Activated CD4-positive, alpha-beta T cell treated with anti-CD3 and anti-CD28 coated beads for 36 hours (primary cell): ENCODE data around the gene CLECL1. TPM values are rescaled to one million over a fixed set of nuclear protein-coding genes. Genes with fewer than 3 reads are reported as not detected.

ENCODE experiments used
- ATAC-seq: fragments of 200-7000 bp; cut with Tn5 transposase; one replicate; pipeline ENCODE4 v1.10.0; 2021; ENCODE audit warnings: mild to moderate bottlenecking, moderate library complexity
- CTCF ChIA-PET: fragments of 350-600 bp; sonication (Branson Sonifier 250); formaldehyde crosslinking; loops from one replicate; lab custom pipeline; 2021; ENCODE audit warnings: antibody characterized with exemption; lab: Charles Lee
- POLR2A ChIA-PET: fragments of 350-600 bp; sonication (Branson Sonifier 250); formaldehyde crosslinking; loops from one replicate; lab custom pipeline; 2021; ENCODE audit warnings: antibody characterized with exemption, inconsistent platforms; lab: Charles Lee
- DNase-seq: peaks from one replicate; pipeline ENCODE4 v3.0.0-alpha.2; 2020
- H3K27ac Mint-ChIP-seq: one replicate; pipeline ENCODE4 v1.8.0; 2021; ENCODE audit warnings: mixed read lengths
- H3K27me3 Mint-ChIP-seq: one replicate; pipeline ENCODE4 v1.8.0; 2021; ENCODE audit warnings: mixed read lengths
- H3K36me3 Mint-ChIP-seq: one replicate; pipeline ENCODE4 v1.8.0; 2021; ENCODE audit warnings: low read depth, mixed read lengths
- H3K4me1 Mint-ChIP-seq: one replicate; pipeline ENCODE4 v1.8.0; 2021; ENCODE audit warnings: mixed read lengths
- H3K4me3 Mint-ChIP-seq: one replicate; pipeline ENCODE4 v1.8.0; 2021; ENCODE audit warnings: mild to moderate bottlenecking, moderate library complexity, mixed read lengths
- H3K9me3 Mint-ChIP-seq: one replicate; pipeline ENCODE4 v1.8.0; 2021; ENCODE audit warnings: low read depth, mixed read lengths
- intact Hi-C, 2 experiments: fragments of 100-400 bp; cut with DNase I in 1 of 2; cut with micrococcal nuclease in 1 of 2; formaldehyde crosslinking; loops; one replicate each; pipeline versions ENCODE4 v1.14.2 to v1.15.1; 2022 to 2024; cut with DNase I, micrococcal nuclease
- total RNA-seq, 2 experiments: library from RNA; stranded (reverse); gene quantifications; one replicate each; pipeline ENCODE4 v1.2.3, GENCODE V29; 2021

The CLECL1 gene
- total RNA-seq, 2 experiments from 2014 or later = 3.1 to 3.8 TPM

- Mint-ChIP-seq H3K36me3 (peaks cover 67% of the 10 kb centered on the region), H3K9me3 (peaks cover 2% of the 10 kb centered on the region), H3K4me1 (peaks cover 47% of the 10 kb centered on the region), H3K4me3 (peak overlapping the region; percentile 99), H3K27ac (peak overlapping the region; percentile 100), H3K27me3 (no peaks in the 10 kb centered on the region)
- ChIA-PET POLR2A (interaction anchor here (0.7 to 8.2 kb wide), 9 partner anchors 10 to 112 kb away, joined by 4 to 191 read pairs (median 12); partner anchors contain the start of genes CLEC2B and CLEC2D), CTCF (interaction anchor here (0.8 to 22.1 kb wide), 5 partner anchors 10 to 39 kb away, joined by 3 to 804 read pairs (median 113); no protein-coding TSS in a partner anchor)
- no peak for ATAC-seq
- intact Hi-C loops = loop anchor here (1.0 to 5.0 kb wide), 5 partner anchors 7 to 1822 kb away; partner anchors contain the start of genes CLEC2D (in 1 of the 2) and SLC2A3 (in 1 of the 2)
- no peak for DNase-seq
Measured at GRCh38 chr12:9759694-9760093, 26.8 kb upstream of the CLECL1 start.

GRCh38 chr12:9758119-9758518 lies 25.2 kb upstream of the CLECL1 start:
- no peak for ATAC-seq

GRCh38 chr12:9757433-9758025 lies 24.6 kb upstream of the CLECL1 start:
- Mint-ChIP-seq H3K4me1 (peaks cover 52% of the 10 kb centered on the region), H3K36me3 (peaks cover 86% of the 10 kb centered on the region)
- intact Hi-C loops = loop anchor here in 1 of 2 experiments (5.0 kb wide), 1 partner anchor 1820 kb away; the partner anchor contains the start of gene SLC2A3

More at GRCh38 chr12:9758119-9758518, 25.2 kb upstream of the CLECL1 start:
- peaks cover 82% of the 10 kb centered on the region for H3K36me3 Mint-ChIP-seq
- POLR2A ChIA-PET = interaction anchor here (0.6 to 8.2 kb wide), 14 partner anchors 8 to 1101 kb away, joined by 3 to 191 read pairs (median 6); partner anchors contain the start of genes CLEC2B and CLEC2D
- no peak for DNase-seq
- CTCF ChIA-PET = interaction anchor here (0.7 to 22.1 kb wide), 9 partner anchors 8 to 111 kb away, joined by 3 to 804 read pairs (median 5); partner anchors contain the start of gene CLEC2B
- peak overlapping the region; percentile 99 for H3K4me3 Mint-ChIP-seq
- H3K4me1 Mint-ChIP-seq = peaks cover 48% of the 10 kb centered on the region
- H3K27ac Mint-ChIP-seq = peak overlapping the region; percentile 100
- no peaks in the 10 kb centered on the region for H3K27me3 Mint-ChIP-seq
- intact Hi-C loops = loop anchor here in 1 of 2 experiments (5.0 kb wide), 1 partner anchor 1821 kb away; the partner anchor contains the start of gene SLC2A3
- peaks cover 2% of the 10 kb centered on the region for H3K9me3 Mint-ChIP-seq

GRCh38 chr12:9756706-9757105 lies 23.8 kb upstream of the CLECL1 start:
- Mint-ChIP-seq H3K27me3 (no peaks in the 10 kb centered on the region), H3K9me3 (no peaks in the 10 kb centered on the region), H3K27ac (peak overlapping the region; percentile 100), H3K4me1 (peaks cover 46% of the 10 kb centered on the region), H3K36me3 (peaks cover 85% of the 10 kb centered on the region), H3K4me3 (peak overlapping the region; percentile 99)
- ChIA-PET CTCF (interaction anchor here (0.7 to 22.1 kb wide), 7 partner anchors 7 to 83 kb away, joined by 3 to 804 read pairs (median 113); no protein-coding TSS in a partner anchor), POLR2A (interaction anchor here (0.6 to 8.2 kb wide), 6 partner anchors 14 to 109 kb away, joined by 3 to 191 read pairs (median 4); partner anchors contain the start of gene CLEC2D)
- peak; percentile 37 for DNase-seq
- ATAC-seq = no peak
- intact Hi-C loops = loop anchor here in 1 of 2 experiments (5.0 kb wide), 1 partner anchor 1819 kb away; the partner anchor contains the start of gene SLC2A3

More at GRCh38 chr12:9757433-9758025, 24.6 kb upstream of the CLECL1 start:
- DNase-seq = no peak
- peak overlapping the region; percentile 100 for H3K27ac Mint-ChIP-seq
- ATAC-seq = no peak
- H3K27me3 Mint-ChIP-seq = no peaks in the 10 kb centered on the region
- CTCF ChIA-PET = interaction anchor here (0.7 to 22.1 kb wide), 6 partner anchors 8 to 54 kb away, joined by 3 to 804 read pairs (median 119); no protein-coding TSS in a partner anchor
- H3K9me3 Mint-ChIP-seq = peaks cover under 1% of the 10 kb centered on the region
- H3K4me3 Mint-ChIP-seq = peak overlapping the region; percentile 99
- POLR2A ChIA-PET = interaction anchor here (0.6 to 8.2 kb wide), 7 partner anchors 13 to 1100 kb away, joined by 3 to 191 read pairs (median 10); partner anchors contain the start of gene CLEC2D

- H3K4me1 Mint-ChIP-seq = peaks cover 45% of the 10 kb centered on the region
- H3K27ac Mint-ChIP-seq = peak overlapping the region; percentile 100
- intact Hi-C loops = loop anchor here in 1 of 2 experiments (5.0 kb wide), 1 partner anchor 1819 kb away; the partner anchor contains the start of gene SLC2A3
- DNase-seq (no peak), ATAC-seq (no peak)
- H3K36me3 Mint-ChIP-seq = peaks cover 87% of the 10 kb centered on the region
- ChIA-PET CTCF (interaction anchor here (0.6 to 22.1 kb wide), 10 partner anchors 6 to 192 kb away, joined by 3 to 804 read pairs (median 4); no protein-coding TSS in a partner anchor), POLR2A (interaction anchor here (0.6 to 8.2 kb wide), 6 partner anchors 14 to 108 kb away, joined by 3 to 191 read pairs (median 6); partner anchors contain the start of gene CLEC2D)
- H3K27me3 Mint-ChIP-seq = no peaks in the 10 kb centered on the region
- no peaks in the 10 kb centered on the region for H3K9me3 Mint-ChIP-seq
- peak overlapping the region; percentile 99 for H3K4me3 Mint-ChIP-seq
Measured at GRCh38 chr12:9756170-9756569, 23.3 kb upstream of the CLECL1 start.

- H3K4me1 Mint-ChIP-seq = peaks cover 42% of the 10 kb centered on the region
- CTCF ChIA-PET = interaction anchor here (0.6 to 22.1 kb wide), 10 partner anchors 6 to 193 kb away, joined by 3 to 804 read pairs (median 4); no protein-coding TSS in a partner anchor
- intact Hi-C loops = loop anchor here in 1 of 2 experiments (5.0 kb wide), 1 partner anchor 1818 kb away; the partner anchor contains the start of gene SLC2A3
- ATAC-seq (no peak), DNase-seq (no peak)
- no peaks in the 10 kb centered on the region for H3K27me3 Mint-ChIP-seq
- POLR2A ChIA-PET = interaction anchor here (1.1 to 8.2 kb wide), 4 partner anchors 41 to 108 kb away, joined by 3 to 191 read pairs (median 21); partner anchors contain the start of gene CLEC2D
- H3K4me3 Mint-ChIP-seq = peak overlapping the region; percentile 99
- peak overlapping the region; percentile 94 for H3K27ac Mint-ChIP-seq
- H3K36me3 Mint-ChIP-seq = peaks cover 82% of the 10 kb centered on the region
- H3K9me3 Mint-ChIP-seq = no peaks in the 10 kb centered on the region
Measured at GRCh38 chr12:9755567-9755966, 22.7 kb upstream of the CLECL1 start.

GRCh38 chr12:9755035-9755434 lies 22.1 kb upstream of the CLECL1 start:
- H3K9me3 Mint-ChIP-seq = no peaks in the 10 kb centered on the region
- peak overlapping the region; percentile 94 for H3K27ac Mint-ChIP-seq
- POLR2A ChIA-PET = interaction anchor here (0.7 to 8.2 kb wide), 3 partner anchors 30 to 107 kb away, joined by 3 to 191 read pairs (median 6); no protein-coding TSS in a partner anchor
- ATAC-seq = no peak
- H3K4me3 Mint-ChIP-seq = peak overlapping the region; percentile 99
- H3K27me3 Mint-ChIP-seq = no peaks in the 10 kb centered on the region
- peaks cover 78% of the 10 kb centered on the region for H3K36me3 Mint-ChIP-seq
- intact Hi-C loops = loop anchor here in 1 of 2 experiments (5.0 kb wide), 1 partner anchor 1818 kb away; the partner anchor contains the start of gene SLC2A3
- CTCF ChIA-PET = interaction anchor here (0.7 to 22.1 kb wide), 7 partner anchors 5 to 150 kb away, joined by 3 to 804 read pairs (median 113); no protein-coding TSS in a partner anchor
- H3K4me1 Mint-ChIP-seq = peaks cover 45% of the 10 kb centered on the region
- DNase-seq = no peak

- H3K36me3 Mint-ChIP-seq = peaks cover 71% of the 10 kb centered on the region
- CTCF ChIA-PET = interaction anchor here (0.9 to 22.1 kb wide), 5 partner anchors 11 to 70 kb away, joined by 3 to 804 read pairs (median 113); no protein-coding TSS in a partner anchor
- peak overlapping the region; percentile 94 for H3K27ac Mint-ChIP-seq
- H3K4me1 Mint-ChIP-seq = peaks cover 49% of the 10 kb centered on the region
- H3K9me3 Mint-ChIP-seq = no peaks in the 10 kb centered on the region
- peak overlapping the region; percentile 99 for H3K4me3 Mint-ChIP-seq
- no peaks in the 10 kb centered on the region for H3K27me3 Mint-ChIP-seq
- intact Hi-C loops = no loop called here
- DNase-seq = no peak
- POLR2A ChIA-PET = interaction anchor here (0.6 to 8.2 kb wide), 5 partner anchors 12 to 106 kb away, joined by 3 to 191 read pairs (median 3); no protein-coding TSS in a partner anchor
- ATAC-seq = no peak
Measured at GRCh38 chr12:9754099-9754927, 21.4 kb upstream of the CLECL1 start.

- Mint-ChIP-seq H3K9me3 (no peaks in the 10 kb centered on the region), H3K4me3 (peak overlapping the region; percentile 99), H3K4me1 (peaks cover 51% of the 10 kb centered on the region), H3K27me3 (no peaks in the 10 kb centered on the region), H3K36me3 (peaks cover 64% of the 10 kb centered on the region), H3K27ac (peak overlapping the region; percentile 94)
- POLR2A ChIA-PET = interaction anchor here (0.8 to 1.5 kb wide), 3 partner anchors 11 to 93 kb away, joined by 3 read pairs; no protein-coding TSS in a partner anchor
- CTCF ChIA-PET = interaction anchor here (1.2 to 22.1 kb wide), 6 partner anchors 6 to 84 kb away, joined by 3 to 804 read pairs (median 119); partner anchors contain the start of genes CD69 and CLEC2D
- intact Hi-C loops = loop anchor here in 1 of 2 experiments (1.0 kb wide), 1 partner anchor 105 kb away; no protein-coding TSS in a partner anchor
- no peak for DNase-seq
- no peak for ATAC-seq
Measured at GRCh38 chr12:9753498-9753897, 20.6 kb upstream of the CLECL1 start.
